Measurements from ENCODE around the gene AMACR. TPM values are rescaled to one million over a fixed set of nuclear protein-coding genes. Genes with fewer than 3 reads are reported as not detected.

AMACR gene
- total RNA-seq, 4 donors from 2014 or later: 5.4 to 21.5 (median 15.5) TPM

GRCh38 chr5:34047143-34047542 lies 39.3 kb upstream of the AMACR start:
- peaks cover 0 to 38% (median 4%) of the 10 kb centered on the region in 3 donors for H3K4me1 ChIP-seq
- TF ChIP-seq POLR2A (IDR thresholded peaks at IDR 0.05): no peak
- TF ChIP-seq, protein P1, sequence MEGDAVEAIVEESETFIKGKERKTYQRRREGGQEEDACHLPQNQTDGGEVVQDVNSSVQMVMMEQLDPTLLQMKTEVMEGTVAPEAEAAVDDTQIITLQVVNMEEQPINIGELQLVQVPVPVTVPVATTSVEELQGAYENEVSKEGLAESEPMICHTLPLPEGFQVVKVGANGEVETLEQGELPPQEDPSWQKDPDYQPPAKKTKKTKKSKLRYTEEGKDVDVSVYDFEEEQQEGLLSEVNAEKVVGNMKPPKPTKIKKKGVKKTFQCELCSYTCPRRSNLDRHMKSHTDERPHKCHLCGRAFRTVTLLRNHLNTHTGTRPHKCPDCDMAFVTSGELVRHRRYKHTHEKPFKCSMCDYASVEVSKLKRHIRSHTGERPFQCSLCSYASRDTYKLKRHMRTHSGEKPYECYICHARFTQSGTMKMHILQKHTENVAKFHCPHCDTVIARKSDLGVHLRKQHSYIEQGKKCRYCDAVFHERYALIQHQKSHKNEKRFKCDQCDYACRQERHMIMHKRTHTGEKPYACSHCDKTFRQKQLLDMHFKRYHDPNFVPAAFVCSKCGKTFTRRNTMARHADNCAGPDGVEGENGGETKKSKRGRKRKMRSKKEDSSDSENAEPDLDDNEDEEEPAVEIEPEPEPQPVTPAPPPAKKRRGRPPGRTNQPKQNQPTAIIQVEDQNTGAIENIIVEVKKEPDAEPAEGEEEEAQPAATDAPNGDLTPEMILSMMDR (IDR thresholded peaks at IDR 0.05): no peak
- WGBS, 2 donors: 53 to 69% methylated on average over 3 of the region's 4 CpGs

GRCh38 chr5:34045996-34046395 lies 38.1 kb upstream of the AMACR start:
- peaks cover 0 to 18% (median 0%) of the 10 kb centered on the region in 3 donors for H3K36me3 ChIP-seq
- no peaks in the 10 kb centered on the region for H3K27me3 ChIP-seq
- no peak overlapping the region for H3K4me3 ChIP-seq
- no peaks in the 10 kb centered on the region for H3K9me3 ChIP-seq
- no peak for DNase-seq
- intact Hi-C loops (cut with DNase I): no loop called here
- H3K27ac ChIP-seq: no peak overlapping the region
- peaks cover 0 to 35% (median 4%) of the 10 kb centered on the region in 3 donors for H3K4me1 ChIP-seq
- no peak for TF ChIP-seq POLR2A (IDR thresholded peaks at IDR 0.05)
- TF ChIP-seq, protein P1 (IDR thresholded peaks at IDR 0.05): no peak

More at GRCh38 chr5:34047143-34047542, 39.3 kb upstream of the AMACR start:
- no peaks in the 10 kb centered on the region for H3K9me3 ChIP-seq
- no peak overlapping the region for H3K4me3 ChIP-seq
- intact Hi-C loops (cut with DNase I): no loop called here
- H3K27me3 ChIP-seq: no peaks in the 10 kb centered on the region
- no peak overlapping the region for H3K27ac ChIP-seq
- no peak for DNase-seq
- H3K36me3 ChIP-seq: peaks cover 0 to 25% (median 0%) of the 10 kb centered on the region in 3 donors

- intact Hi-C loops (cut with DNase I): no loop called here
- H3K4me1 ChIP-seq: peaks cover 0 to 35% (median 4%) of the 10 kb centered on the region in 3 donors
- H3K9me3 ChIP-seq: no peaks in the 10 kb centered on the region
- H3K36me3 ChIP-seq: peaks cover 0 to 9% (median 0%) of the 10 kb centered on the region in 3 donors
- H3K27ac ChIP-seq: no peak overlapping the region
- H3K27me3 ChIP-seq: no peaks in the 10 kb centered on the region
- DNase-seq: no peak
- H3K4me3 ChIP-seq: no peak overlapping the region
- TF ChIP-seq, protein P1 (IDR thresholded peaks at IDR 0.05): no peak
- no peak for TF ChIP-seq POLR2A (IDR thresholded peaks at IDR 0.05)
- WGBS, 2 donors: 70 to 92% methylated on average over 3 of the region's 3 CpGs
These were observed 37.2 kb upstream of the AMACR start for GRCh38 chr5:34045023-34045422.

GRCh38 chr5:34043099-34043876 lies 35.4 kb upstream of the AMACR start, which contains the start of gene C1QTNF3:
Gene C1QTNF3 (minus strand): TSS chr5:34043213. CDS start chr5:34043125, 88 bp downstream.
- TF ChIP-seq, protein P1 (IDR thresholded peaks at IDR 0.05): no peak
- TF ChIP-seq POLR2A (IDR thresholded peaks at IDR 0.05): no peak
- peak within 1 kb of the TSS in 2 of 4 donors; percentile 14 to 46 for H3K4me3 ChIP-seq
- H3K4me1 ChIP-seq: peaks cover 0 to 35% (median 4%) of the 10 kb centered on the region in 3 donors
- intact Hi-C loops (cut with DNase I): no loop called here
- peak within 1 kb of the TSS in 3 of 4 donors; percentile 6 to 59 (median 29) for H3K27ac ChIP-seq
- H3K36me3 ChIP-seq: no peaks in the 10 kb centered on the region
- DNase-seq: no peak
- no peaks in the 10 kb centered on the region for H3K27me3 ChIP-seq
- WGBS, 2 donors: 51 to 68% methylated on average over 8 to 10 of the region's 10 CpGs
- H3K9me3 ChIP-seq: no peaks in the 10 kb centered on the region

- intact Hi-C loops (cut with DNase I): no loop called here
- 58 to 84% methylated on average over 7 of the region's 7 CpGs for WGBS, 2 donors
- H3K27me3 ChIP-seq: no peaks in the 10 kb centered on the region
- TF ChIP-seq, protein P1 (IDR thresholded peaks at IDR 0.05): no peak
- TF ChIP-seq POLR2A (IDR thresholded peaks at IDR 0.05): no peak
- peaks cover 0 to 35% (median 4%) of the 10 kb centered on the region in 3 donors for H3K4me1 ChIP-seq
- peak overlapping the region in 1 of 4 donors; percentile 29 for H3K27ac ChIP-seq
- no peaks in the 10 kb centered on the region for H3K9me3 ChIP-seq
- no peaks in the 10 kb centered on the region for H3K36me3 ChIP-seq
- no peak for DNase-seq
- peak overlapping the region in 1 of 4 donors; percentile 46 for H3K4me3 ChIP-seq
These were observed 34.5 kb upstream of the AMACR start for GRCh38 chr5:34042321-34042720.

Data from esophagus squamous epithelium (tissue), 5 donors.